GM21360 (cell line): Measurements from ENCODE around the gene WDR1.

Experiments
- ATAC-seq: cut with Tn5 transposase; IDR thresholded peaks from one replicate; pipeline ENCODE4 v1.9.1; 2021; ENCODE audit warnings: mild to moderate bottlenecking, moderate library complexity; ENCODE audit not compliant: unreplicated experiment

Gene WDR1

GRCh38 chr4:10115271-10115796, 1.3 kb downstream of the WDR1 start:
- ATAC-seq, result no peak

- ATAC-seq, result no peak
These were observed 2.0 kb downstream of the WDR1 start for GRCh38 chr4:10114607-10115006.

DNA sequence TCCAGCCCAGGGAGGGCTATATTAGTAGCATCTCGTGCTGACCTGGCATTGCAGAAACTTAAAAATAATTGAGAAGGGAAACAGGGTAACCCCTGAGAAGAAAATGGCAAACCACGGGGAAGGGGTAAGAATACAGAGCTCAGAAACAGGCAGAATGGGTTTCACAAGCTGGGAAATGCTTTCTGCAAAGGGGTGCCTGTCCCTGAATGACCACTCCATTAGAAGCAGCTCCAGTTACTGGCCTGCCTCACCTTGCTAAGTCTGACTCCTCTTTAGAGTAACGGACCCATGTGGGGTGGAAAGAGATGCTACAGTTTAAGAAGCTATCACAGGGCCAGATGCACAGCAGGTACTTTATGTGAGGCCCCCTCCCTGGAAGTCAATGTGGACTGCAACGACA, 2.5 kb downstream of the WDR1 start:
- no peak for ATAC-seq

GRCh38 chr4:10113362-10114047, 3.1 kb downstream of the WDR1 start:
- ATAC-seq, result no peak

DNA sequence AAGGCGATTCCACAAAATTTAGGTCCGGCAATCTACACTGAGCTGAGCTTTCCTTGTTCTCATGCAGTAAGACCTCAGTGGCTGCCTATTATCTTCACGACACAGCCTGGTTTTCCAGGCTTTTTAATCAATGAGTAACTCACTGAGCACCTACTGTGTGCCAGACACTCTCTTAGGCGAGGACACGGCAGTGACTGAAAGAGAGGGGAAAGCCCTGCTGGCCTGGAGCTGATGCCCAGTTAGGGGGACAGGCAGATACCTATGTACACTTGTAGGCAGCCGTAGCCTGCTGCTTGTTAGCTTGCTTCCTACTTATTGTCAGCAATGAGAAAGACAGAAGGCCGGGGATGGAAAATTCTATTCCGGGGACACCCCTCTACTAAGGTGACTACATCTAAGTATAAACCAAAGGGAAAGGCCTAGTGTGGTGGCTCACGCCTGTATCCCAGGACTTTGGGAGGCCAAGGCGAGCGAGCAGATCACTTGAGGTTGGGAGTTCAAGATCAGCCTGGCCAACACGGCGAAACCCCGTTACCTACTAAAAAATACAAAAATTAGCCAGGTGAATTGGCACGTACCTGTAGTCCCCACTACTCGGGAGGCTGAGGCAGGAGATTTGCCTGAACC, 3.8 kb downstream of the WDR1 start:
- ATAC-seq, result no peak

DNA sequence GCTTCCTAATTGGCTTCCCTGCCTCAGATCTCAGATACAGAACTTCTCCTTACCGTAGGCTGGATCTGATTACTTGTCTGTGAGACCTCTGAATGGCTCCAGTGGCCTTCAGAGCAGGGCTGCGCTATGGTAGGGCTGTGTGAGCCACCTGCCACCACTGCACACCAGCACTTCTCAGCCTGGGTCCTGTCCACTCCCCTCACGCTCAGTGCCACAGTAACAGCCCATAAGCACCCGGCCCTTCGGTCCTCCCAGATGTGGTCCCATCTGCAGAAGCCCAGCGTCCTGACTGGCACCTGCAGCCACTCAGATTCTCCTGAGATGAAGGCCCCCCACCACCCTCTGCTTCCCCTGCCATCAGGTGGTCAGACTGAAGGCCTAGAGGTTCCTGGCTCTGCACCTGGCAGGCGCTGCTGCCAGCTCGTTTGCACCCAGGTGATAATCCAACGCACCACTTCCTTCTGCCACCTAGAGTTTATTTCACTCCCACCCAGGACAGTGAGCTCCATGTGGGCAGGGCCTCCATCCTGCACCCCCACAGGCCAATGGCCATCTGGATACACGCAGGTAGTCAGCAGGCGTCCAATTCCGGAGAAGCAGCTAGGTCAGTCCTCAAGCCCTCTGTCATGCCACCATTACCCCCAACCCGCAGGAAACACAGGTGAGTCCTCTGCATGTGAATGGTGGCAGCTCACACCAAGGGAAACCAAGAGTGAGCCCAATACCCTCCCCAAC, 5.4 kb downstream of the WDR1 start:
- no peak for ATAC-seq

- no peak for ATAC-seq
These were observed 6.5 kb downstream of the WDR1 start for GRCh38 chr4:10109995-10110670.

GRCh38 chr4:10108818-10109783, 7.5 kb downstream of the WDR1 start:
- ATAC-seq, result no peak

GRCh38 chr4:10108391-10108790, 8.2 kb downstream of the WDR1 start:
- no peak for ATAC-seq

GRCh38 chr4:10107111-10108091, 9.2 kb downstream of the WDR1 start:
- ATAC-seq, result no peak

- ATAC-seq, result no peak
These were observed 10.1 kb downstream of the WDR1 start for GRCh38 chr4:10106421-10107039.

GRCh38 chr4:10105920-10106319, 10.7 kb downstream of the WDR1 start:
- ATAC-seq, result no peak

DNA sequence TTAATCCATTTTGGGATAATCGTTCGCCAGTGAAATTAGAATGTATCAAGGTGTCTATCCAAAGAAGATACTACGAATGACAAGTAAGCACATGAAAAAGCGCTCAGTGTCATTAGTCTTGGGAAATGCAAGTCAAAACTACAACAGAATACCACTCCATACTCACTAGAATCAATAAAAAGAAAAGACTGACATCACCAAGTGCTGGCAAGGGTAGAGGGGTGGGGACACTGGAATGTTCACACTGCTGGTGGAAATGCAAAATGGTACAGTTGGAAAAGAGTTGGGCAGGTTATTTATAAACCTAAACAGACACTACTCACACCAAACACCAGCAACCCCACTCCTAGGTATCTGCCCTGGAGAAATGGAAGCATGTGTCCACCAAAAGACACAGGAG, 11.2 kb downstream of the WDR1 start:
- ATAC-seq, result no peak

- no peak for ATAC-seq
These were observed 11.7 kb downstream of the WDR1 start for GRCh38 chr4:10104991-10105276.

- no peak for ATAC-seq
These were observed 12.2 kb downstream of the WDR1 start for GRCh38 chr4:10104211-10104990.

GRCh38 chr4:10102474-10103332, 13.9 kb downstream of the WDR1 start:
- ATAC-seq, result no peak
